Measurements from ENCODE around the gene FAM120A.

GRCh38 chr9:93505541-93506132 is 54.2 kb downstream of the FAM120A start:
- TF ChIP-seq, protein P1, sequence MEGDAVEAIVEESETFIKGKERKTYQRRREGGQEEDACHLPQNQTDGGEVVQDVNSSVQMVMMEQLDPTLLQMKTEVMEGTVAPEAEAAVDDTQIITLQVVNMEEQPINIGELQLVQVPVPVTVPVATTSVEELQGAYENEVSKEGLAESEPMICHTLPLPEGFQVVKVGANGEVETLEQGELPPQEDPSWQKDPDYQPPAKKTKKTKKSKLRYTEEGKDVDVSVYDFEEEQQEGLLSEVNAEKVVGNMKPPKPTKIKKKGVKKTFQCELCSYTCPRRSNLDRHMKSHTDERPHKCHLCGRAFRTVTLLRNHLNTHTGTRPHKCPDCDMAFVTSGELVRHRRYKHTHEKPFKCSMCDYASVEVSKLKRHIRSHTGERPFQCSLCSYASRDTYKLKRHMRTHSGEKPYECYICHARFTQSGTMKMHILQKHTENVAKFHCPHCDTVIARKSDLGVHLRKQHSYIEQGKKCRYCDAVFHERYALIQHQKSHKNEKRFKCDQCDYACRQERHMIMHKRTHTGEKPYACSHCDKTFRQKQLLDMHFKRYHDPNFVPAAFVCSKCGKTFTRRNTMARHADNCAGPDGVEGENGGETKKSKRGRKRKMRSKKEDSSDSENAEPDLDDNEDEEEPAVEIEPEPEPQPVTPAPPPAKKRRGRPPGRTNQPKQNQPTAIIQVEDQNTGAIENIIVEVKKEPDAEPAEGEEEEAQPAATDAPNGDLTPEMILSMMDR (CRISPR knock-in tag; IDR thresholded peaks at IDR 0.05), result no peak
- TF ChIP-seq, protein P2, sequence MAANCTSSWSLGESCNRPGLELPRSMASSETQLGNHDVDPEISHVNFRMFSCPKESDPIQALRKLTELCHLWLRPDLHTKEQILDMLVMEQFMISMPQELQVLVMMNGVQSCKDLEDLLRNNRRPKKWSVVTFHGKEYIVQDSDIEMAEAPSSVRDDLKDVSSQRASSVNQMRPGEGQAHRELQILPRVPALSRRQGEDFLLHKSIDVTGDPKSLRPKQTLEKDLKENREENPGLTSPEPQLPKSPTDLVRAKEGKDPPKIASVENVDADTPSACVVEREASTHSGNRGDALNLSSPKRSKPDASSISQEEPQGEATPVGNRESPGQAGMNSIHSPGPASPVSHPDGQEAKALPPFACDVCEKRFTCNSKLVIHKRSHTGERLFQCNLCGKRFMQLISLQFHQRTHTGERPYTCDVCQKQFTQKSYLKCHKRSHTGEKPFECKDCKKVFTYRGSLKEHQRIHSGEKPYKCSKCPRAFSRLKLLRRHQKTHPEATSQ (CRISPR knock-in tag; IDR thresholded peaks at IDR 0.05; ENCODE audit: borderline replicate concordance), result no peak
- no peak for TF ChIP-seq ZNF12 (CRISPR knock-in tag; IDR thresholded peaks at IDR 0.05)
- TF ChIP-seq ZNF350 (CRISPR knock-in tag; IDR thresholded peaks at IDR 0.05; ENCODE audit: borderline replicate concordance, low read depth), result no peak
- no peak for TF ChIP-seq POLR2A (IDR thresholded peaks at IDR 0.05; ENCODE audit: insufficient read depth in 1 of 2, low read depth in 2 of 2, low read length in 2 of 2)

Measured in HepG2 (cell line).